Fibroblast of mammary gland (primary cell): ENCODE results near the gene KRTAP10-10.
"Not testable (repeated sequence)": the region's sequence is repeated elsewhere in the genome, so short reads cannot be mapped to it uniquely, and the experiment has no call there.

Experiments
- DNase-seq: peaks from one replicate; pipeline ENCODE4 v3.0.0-alpha.2; 2010; ENCODE audit warnings: low read depth
- H3K4me3 ChIP-seq: 2 replicates; pipeline ENCODE4 v1.5.1; 2011; ENCODE audit warnings: low read depth, mild to moderate bottlenecking, low read length, moderate library complexity; ENCODE audit not compliant: control insufficient read depth
- TF ChIP-seq, protein P1 (sequence below): conservative IDR thresholded peaks from 2 replicates; pipeline ENCODE4 v1.5.1; 2011; ENCODE audit warnings: low read depth, low read length, inconsistent platforms; ENCODE audit not compliant: control insufficient read depth, insufficient read depth

Gene KRTAP10-10

DNA sequence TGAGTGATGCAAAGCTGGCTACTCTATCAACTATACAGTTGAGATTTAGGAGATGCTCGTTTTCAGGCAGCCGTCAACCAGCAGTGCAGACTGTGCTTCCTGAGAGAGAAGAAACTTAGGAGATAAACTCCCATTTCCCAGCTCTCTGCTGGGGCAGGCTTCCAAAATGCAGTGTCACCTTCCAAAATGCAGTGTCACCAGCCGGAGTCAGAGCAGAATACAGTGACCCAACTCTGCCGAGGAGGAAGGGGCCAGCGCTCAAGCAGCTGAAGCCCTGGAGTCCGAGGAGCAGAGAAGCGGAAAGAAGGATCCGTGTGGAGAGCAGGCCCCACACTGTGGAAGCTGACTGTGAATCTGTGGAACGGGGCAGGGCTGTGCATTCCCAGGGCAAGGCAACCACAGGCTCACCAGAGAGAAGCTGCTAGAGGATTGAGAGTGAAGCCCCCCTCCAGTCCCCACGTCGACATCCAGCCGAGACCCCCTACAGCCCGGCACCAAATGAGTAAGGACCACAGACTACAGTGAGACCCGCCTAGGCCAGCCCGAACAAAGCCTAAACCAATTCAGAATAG lies 45.5 kb downstream of the KRTAP10-10 start:
- TF ChIP-seq, protein P1, sequence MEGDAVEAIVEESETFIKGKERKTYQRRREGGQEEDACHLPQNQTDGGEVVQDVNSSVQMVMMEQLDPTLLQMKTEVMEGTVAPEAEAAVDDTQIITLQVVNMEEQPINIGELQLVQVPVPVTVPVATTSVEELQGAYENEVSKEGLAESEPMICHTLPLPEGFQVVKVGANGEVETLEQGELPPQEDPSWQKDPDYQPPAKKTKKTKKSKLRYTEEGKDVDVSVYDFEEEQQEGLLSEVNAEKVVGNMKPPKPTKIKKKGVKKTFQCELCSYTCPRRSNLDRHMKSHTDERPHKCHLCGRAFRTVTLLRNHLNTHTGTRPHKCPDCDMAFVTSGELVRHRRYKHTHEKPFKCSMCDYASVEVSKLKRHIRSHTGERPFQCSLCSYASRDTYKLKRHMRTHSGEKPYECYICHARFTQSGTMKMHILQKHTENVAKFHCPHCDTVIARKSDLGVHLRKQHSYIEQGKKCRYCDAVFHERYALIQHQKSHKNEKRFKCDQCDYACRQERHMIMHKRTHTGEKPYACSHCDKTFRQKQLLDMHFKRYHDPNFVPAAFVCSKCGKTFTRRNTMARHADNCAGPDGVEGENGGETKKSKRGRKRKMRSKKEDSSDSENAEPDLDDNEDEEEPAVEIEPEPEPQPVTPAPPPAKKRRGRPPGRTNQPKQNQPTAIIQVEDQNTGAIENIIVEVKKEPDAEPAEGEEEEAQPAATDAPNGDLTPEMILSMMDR: no peak
- DNase-seq: no peak
- no peak overlapping the region for H3K4me3 ChIP-seq

DNA sequence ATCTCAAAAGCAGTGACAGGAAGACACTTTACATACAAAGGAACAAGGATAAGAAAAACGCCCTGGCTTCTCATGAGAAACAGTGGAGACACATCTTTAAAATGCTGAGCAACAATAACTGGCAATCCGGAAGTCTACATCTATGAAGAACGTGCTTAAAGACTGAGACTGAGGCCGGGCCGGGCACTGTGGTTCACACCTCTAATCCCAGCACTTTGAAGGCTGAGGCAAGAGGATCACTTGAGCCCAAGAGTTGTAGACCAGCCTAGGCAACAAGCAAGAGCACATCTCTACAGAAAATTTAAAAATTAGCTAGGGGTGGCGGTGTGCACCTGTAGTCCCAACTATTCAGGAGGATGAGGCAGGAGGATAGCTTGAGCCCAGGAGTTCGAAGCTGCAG lies 46.9 kb downstream of the KRTAP10-10 start:
- H3K4me3 ChIP-seq: no peak overlapping the region
- TF ChIP-seq, protein P1: no peak
- DNase-seq: no peak

DNA sequence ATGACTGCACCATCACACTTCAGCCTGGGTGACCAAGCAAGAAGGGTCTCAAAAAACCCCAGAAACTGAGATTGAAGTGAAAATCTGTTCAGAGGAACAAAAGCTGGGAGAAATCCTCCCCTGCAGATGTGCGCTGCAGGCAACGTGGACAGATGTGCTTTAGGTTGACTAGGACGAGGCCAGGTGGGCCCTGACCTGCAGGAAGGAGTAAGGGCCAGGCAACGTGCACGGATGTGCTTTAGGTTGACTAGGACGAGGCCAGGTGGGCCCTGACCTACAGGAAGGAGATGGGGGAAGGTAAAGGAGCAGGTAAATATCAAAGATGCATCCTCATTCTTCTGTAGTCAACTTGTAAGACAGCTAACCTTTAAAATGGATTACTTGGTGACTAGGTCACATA lies 47.3 kb downstream of the KRTAP10-10 start:
- no peak overlapping the region for H3K4me3 ChIP-seq
- TF ChIP-seq, protein P1: no peak
- DNase-seq: no peak

DNA sequence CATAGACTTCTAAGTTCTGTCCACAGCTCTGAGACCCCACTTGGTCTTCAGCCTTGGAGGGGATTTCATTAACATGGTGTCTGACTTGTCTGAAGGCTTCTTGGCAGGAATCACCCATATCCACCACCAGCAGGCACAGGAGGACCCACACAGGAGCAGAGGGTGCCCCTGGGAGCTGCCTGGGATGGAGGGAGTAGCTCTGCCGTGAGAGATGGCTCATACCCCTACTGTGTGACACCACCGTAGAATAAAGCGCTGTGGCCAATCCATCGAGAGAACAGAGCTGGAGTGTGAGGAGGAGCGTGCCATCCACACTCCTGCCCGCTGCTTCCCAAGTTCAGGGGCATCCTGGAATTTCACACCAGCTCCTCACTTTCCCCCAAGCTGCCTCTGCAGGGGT lies 47.9 kb downstream of the KRTAP10-10 start:
- not testable (repeated sequence) for DNase-seq, H3K4me3 ChIP-seq

DNA sequence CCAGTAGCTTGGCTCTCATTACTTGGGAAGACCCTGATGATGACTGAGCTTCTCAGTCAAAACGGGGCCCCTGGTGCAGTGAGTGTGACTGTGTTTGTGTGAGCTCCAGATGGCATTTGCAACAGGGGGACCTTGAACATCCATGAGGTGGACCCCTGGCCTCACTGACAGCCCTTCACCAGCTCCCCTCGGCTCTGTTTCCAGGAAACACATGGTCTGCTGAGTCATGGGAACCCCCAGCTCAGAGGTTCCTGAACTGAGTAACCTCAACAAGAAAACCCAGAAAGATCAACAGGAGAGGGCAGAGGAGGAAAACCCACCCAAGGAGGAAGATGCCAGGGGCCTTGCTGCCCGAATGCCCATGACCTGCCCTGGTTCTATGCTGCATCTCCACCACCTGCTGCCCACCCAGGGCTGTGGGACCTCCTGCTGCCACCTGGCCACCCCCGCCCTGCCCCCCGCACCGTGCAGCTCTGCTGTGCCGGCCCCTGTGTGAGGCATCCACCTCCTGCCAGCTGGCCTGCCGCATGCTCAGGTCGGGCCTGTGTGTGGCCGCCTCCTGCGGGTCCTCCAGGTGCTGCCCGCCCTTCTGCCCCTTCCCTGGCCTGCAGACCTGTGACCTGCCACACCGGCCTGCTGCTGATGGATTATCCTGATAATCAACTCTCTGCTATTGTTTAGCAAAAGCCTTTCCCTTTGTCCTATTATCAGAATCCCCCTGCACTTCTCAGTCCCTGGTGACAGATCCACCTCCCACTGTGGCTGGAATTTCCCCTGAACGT lies 49.0 kb downstream of the KRTAP10-10 start:
- H3K4me3 ChIP-seq: no peak overlapping the region
- no peak for DNase-seq
- TF ChIP-seq, protein P1: no peak

DNA sequence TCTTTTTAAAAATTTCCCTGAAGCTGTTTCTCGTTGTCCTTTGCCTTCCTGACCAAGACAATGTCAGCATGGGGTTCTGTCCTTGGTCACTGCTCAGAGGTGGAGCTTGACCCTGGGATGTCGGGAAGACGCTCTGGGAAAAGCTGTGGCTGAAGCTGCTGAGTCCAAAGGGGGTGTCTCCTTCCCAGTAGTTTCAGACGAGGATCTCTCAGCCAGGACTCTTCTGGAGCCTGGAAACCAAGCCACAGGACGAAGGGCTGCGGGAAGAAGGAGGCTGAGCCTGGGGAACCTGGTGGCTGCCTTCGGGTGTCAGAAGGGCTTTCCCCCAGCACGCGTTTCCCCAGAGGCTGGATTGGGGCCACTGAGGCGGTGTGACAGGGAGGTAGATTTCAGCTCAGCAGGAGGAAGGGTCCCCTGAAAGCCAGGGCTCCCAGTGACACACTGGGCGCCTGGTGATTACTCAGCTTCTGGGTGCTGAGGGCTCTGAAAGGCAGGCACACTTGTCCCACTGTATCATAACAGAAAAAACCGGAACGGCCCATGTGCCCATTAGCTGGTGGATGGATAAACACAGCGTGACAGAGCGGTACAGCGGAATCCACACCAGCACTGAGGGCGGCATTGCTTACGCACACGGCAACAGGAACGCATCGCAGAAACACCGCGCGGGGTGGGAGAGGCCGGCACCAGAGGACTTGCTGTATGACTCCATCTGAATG lies 49.8 kb downstream of the KRTAP10-10 start:
- H3K4me3 ChIP-seq: no peak overlapping the region
- no peak for DNase-seq
- TF ChIP-seq, protein P1: no peak

DNA sequence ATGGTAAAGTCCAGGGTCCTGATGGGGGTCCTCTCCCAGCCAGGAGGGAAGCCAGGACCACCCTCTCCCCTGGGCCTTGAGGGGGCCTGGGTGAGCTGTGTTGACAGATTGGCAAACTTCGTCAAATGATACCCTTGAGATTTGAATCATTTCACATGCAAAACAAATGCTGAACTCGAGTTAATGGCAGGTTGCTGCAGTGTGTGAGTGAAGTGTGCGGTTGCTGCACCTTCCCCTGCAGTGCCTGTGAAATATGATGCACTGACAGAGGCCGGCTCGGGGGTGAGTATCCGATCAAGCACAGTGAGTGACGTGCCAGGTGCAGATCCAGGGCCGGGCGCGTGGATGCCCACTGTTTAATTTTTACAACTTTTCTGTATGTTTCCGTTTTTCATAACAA lies 50.5 kb downstream of the KRTAP10-10 start:
- DNase-seq: no peak

More for the DNA sequence above, 50.5 kb downstream of the KRTAP10-10 start:
- TF ChIP-seq, protein P1: no peak
- H3K4me3 ChIP-seq: no peak overlapping the region
